Lower lobe of right lung (tissue), 2 donors: ENCODE measurements around the gene NUP210. TPM values are rescaled to one million over a fixed set of nuclear protein-coding genes. Genes with fewer than 3 reads are reported as not detected.

Experiments used
- ATAC-seq, 2 donors: fragments of 200-7000 bp; cut with Tn5 transposase; one replicate each; pipeline ENCODE4 v1.9.1; 2020 to 2022; ENCODE audit warnings: mild to moderate bottlenecking in 2 of 2, moderate library complexity in 2 of 2
- DNase-seq: peaks from one replicate; pipeline ENCODE4 v3.0.0-alpha.2; 2020
- H3K27ac ChIP-seq: fragments of 200-600 bp; one replicate; pipeline ENCODE4 v1.8.0; 2022
- H3K27me3 ChIP-seq: fragments of 200-600 bp; one replicate; pipeline ENCODE4 v1.8.0; 2022; ENCODE audit warnings: low read depth
- H3K36me3 ChIP-seq: fragments of 200-600 bp; one replicate; pipeline ENCODE4 v1.8.0; 2022; ENCODE audit warnings: mild to moderate bottlenecking
- H3K4me1 ChIP-seq: fragments of 200-600 bp; one replicate; pipeline ENCODE4 v1.8.0; 2022
- H3K4me3 ChIP-seq: fragments of 200-600 bp; one replicate; pipeline ENCODE4 v1.8.0; 2022; ENCODE audit warnings: mild to moderate bottlenecking
- H3K9me3 ChIP-seq: fragments of 200-600 bp; one replicate; pipeline ENCODE4 v1.8.0; 2022
- CTCF ChIP-seq: fragments of 200-600 bp; IDR thresholded peaks from one replicate; pipeline ENCODE4 v1.8.0; 2022; ENCODE audit warnings: antibody characterized with exemption, mild to moderate bottlenecking
- intact Hi-C: fragments of 100-400 bp; cut with DNase I; formaldehyde crosslinking; loops from one replicate; pipeline ENCODE4 v1.11.0; 2022
- total RNA-seq: library from RNA; stranded (reverse); fragmentation: NEBNext Ultra II Directional; extraction: Animal tissue kit (Norgen Biotek cat#: 25700); gene quantifications from one replicate; pipeline ENCODE4 v1.2.1, GENCODE V29; 2021
- donor health status: DM: no; HTN: yes; CAD: no; lungs with severe emphysema.

The NUP210 gene
- total RNA-seq, 1 donor from 2014 or later = 22.2 TPM

DNA sequence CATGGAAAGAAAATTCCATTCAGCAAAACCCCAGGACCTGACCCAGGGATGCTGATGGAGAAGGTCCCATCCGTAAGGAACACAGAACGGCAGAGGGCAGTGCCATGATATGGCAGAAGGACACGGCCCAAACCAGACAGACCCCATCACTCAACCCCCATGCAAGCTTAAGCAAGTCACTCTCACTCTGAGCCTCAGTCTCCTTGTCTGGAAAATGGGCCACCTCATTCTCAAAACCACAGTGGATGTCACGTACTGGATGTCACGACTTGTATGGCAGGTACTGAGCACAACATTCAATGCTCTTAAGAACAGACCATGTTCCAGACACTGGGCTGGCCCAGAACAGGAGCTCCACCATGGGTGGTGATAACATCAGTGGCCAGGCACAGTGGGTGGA is 90.4 kb downstream of the NUP210 start:
- peaks cover 70% of the 10 kb centered on the region for H3K36me3 ChIP-seq
- intact Hi-C loops = no loop called here
- no peak for ATAC-seq

DNA sequence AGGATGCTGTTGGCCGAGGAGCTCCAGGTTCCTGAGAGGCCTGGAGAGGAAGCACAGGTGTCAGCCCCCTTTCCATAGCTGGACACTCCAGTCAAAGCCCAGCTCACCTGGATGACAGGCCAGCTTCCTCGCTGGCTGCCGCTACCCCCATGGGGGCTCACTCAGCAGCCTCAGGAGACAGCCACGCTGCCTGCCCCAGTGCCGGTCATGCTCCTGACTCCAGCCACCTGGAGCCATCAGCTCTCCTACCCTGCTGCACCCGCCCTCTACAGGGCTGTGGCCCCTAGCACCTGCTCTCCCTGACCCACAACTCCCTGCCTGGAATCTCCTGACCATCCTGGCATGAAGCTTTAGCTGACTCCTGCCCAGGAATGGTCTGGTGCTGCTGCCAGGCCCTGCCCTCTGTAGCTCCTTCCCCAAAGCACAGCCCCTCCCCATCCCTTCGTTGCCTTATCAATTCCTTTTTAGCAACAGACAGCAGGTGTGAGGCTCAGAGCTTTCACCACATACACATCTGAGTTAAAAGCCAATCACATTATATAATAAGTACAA is 94.2 kb downstream of the NUP210 start:
- ATAC-seq (no peak), DNase-seq (no peak)
- intact Hi-C loops = no loop called here
- TF ChIP-seq CTCF = no peak
- Histone ChIP-seq H3K27ac (no peak overlapping the region), H3K27me3 (no peaks in the 10 kb centered on the region), H3K36me3 (peaks cover 73% of the 10 kb centered on the region), H3K4me1 (no peaks in the 10 kb centered on the region), H3K9me3 (no peaks in the 10 kb centered on the region), H3K4me3 (no peak overlapping the region)

More for the DNA sequence above, 90.4 kb downstream of the NUP210 start:
- no peaks in the 10 kb centered on the region for H3K4me1 ChIP-seq
- DNase-seq = no peak
- TF ChIP-seq CTCF = no peak
- no peak overlapping the region for H3K27ac ChIP-seq
- no peaks in the 10 kb centered on the region for H3K9me3 ChIP-seq
- H3K4me3 ChIP-seq = no peak overlapping the region
- H3K27me3 ChIP-seq = no peaks in the 10 kb centered on the region

DNA sequence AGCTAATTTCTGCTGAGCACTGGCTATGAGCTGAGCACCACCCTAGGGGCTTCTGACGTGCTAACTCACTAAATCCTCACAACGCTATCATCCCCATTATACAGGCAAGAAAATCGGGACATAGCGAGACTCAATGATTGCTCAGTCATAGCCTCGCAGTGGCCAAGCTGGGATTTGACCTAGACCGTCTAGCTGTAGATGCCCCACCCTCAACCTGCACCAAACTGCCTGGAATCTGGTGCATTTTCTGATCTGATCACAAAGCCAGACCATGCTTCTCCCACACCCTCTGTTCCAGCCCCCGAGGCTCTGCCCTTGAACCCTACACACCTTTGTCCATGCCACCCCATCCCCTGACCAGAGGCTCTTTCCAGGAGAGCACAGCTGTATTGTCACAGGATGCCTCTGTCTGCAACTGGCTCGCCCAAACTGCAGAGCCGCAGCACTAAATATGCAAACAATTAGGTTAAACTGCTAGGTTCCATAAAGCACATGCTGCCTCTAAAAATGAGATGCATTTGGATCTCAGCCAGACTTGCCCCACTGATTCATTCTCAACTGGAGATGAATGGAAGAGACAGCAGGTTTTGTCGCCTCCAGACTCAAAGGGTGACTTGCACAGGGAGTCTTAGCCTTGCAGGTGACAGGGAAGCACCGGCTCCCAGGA is 95.2 kb downstream of the NUP210 start:
- no peaks in the 10 kb centered on the region for H3K4me1 ChIP-seq
- no peak for DNase-seq
- H3K27ac ChIP-seq = no peak overlapping the region
- H3K27me3 ChIP-seq = no peaks in the 10 kb centered on the region
- intact Hi-C loops = no loop called here
- ATAC-seq = no peak
- TF ChIP-seq CTCF = no peak
- H3K9me3 ChIP-seq = no peaks in the 10 kb centered on the region
- H3K4me3 ChIP-seq = no peak overlapping the region
- H3K36me3 ChIP-seq = peaks cover 76% of the 10 kb centered on the region

DNA sequence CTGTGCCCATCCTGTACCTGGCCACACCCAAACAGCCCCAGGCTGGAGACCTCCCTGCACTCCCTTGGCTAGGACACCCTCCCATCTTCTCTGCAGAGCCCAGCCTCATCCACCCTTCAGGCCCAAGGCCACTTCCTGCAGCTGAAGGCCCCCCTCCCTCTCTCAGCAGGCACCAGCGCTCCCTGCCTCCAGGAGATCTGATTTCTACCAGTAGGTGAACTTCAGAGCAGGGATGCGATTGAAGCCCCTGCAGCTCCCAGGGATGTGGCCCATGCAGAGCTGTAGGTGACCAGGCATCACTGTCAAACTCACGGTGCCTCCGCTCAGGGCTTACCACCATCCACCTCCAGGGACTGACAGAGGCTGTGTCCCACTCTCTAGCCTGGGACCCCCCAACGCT is 96.3 kb downstream of the NUP210 start:
- intact Hi-C loops = no loop called here

GRCh38 chr3:13322324-13322723 is 97.8 kb downstream of the NUP210 start:
- intact Hi-C loops = no loop called here
- DNase-seq = no peak

More for the DNA sequence above, 96.3 kb downstream of the NUP210 start:
- DNase-seq (no peak), ATAC-seq (no peak)
- Histone ChIP-seq H3K36me3 (peaks cover 78% of the 10 kb centered on the region), H3K27me3 (no peaks in the 10 kb centered on the region), H3K27ac (no peak overlapping the region), H3K4me1 (no peaks in the 10 kb centered on the region), H3K9me3 (no peaks in the 10 kb centered on the region), H3K4me3 (no peak overlapping the region)
- no peak for TF ChIP-seq CTCF

More at GRCh38 chr3:13322324-13322723, 97.8 kb downstream of the NUP210 start:
- Histone ChIP-seq H3K27ac (no peak overlapping the region), H3K4me1 (no peaks in the 10 kb centered on the region), H3K9me3 (no peaks in the 10 kb centered on the region), H3K4me3 (no peak overlapping the region), H3K27me3 (no peaks in the 10 kb centered on the region), H3K36me3 (peaks cover 80% of the 10 kb centered on the region)
- TF ChIP-seq CTCF = no peak
- ATAC-seq = no peak
